CD4-positive, alpha-beta T cell treated with Interleukin-6 at 100 ng/mL for 8 hours (primary cell): ENCODE results near the gene BMP2K.
A peak's percentile ranks its signal among the peaks of the same experiment; 100 is the strongest.

Experiments used
- DNase-seq: peaks from one replicate; pipeline ENCODE4 v3.0.0-alpha.2; 2020; ENCODE audit warnings: mixed read lengths, low spot score

BMP2K gene

DNA sequence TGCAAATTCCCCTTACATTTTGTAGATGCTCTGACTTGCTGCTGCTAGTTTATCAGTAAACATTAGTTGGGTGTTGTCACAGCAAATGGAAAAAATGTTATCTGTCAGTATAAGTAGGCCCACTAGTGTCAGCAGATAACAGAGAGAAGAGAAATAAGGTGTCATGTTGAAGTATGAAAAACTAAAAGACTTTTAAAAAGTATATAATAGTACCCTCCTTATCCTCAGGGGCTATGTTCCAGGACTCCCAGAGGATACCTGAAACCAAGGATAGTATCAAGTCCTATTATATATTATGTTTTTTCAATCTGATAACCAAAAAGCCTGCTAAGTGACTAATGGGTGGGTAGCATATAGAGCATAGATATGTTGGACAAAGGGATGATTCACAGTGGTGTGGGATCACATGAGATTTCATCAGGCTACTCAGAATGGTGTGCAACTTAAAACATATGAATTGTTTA is 11.6 kb upstream of the BMP2K start:
- DNase-seq: no peak

- DNase-seq: no peak
Measured at GRCh38 chr4:78765432-78766006, 10.6 kb upstream of the BMP2K start.

- no peak for DNase-seq
Measured at GRCh38 chr4:78766026-78766425, 10.1 kb upstream of the BMP2K start.

DNA sequence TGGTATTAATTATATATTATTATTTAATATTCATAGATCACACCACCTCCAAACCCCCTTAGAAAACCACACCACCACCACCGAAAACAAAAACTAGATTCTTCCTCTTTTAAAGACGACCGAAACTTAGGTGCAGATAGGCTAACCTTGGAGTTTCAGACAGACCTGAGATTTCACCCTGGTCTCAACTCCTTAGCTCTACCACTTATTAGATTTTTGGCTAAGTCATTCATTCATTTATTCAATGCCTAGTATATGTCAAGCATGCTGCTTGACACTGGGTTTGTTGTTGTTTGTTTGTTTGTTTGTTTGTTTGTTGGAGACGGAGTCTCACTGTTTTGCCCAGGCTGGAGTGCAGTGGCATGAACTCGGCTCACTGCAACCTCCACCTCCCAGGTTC is 9.5 kb upstream of the BMP2K start:
- DNase-seq: no peak

DNA sequence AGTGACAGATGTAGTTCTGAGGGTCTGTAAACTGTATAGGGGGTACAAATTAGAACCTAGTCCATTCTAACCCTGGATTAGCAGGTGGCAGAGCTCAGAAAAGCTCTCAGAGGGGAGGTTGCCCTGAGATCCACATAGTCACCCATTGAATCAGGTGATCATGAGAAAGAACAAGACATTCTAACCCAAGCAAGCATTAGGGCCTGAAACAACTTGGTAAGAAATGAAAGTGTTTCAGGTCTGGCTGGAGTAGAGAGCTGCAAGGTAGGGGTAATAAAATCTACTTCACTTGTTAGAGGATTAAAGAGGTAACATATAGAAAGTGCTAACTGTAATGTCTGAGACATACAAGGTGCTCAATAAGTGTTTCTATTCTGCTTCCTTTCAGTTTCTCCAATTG is 8.8 kb upstream of the BMP2K start:
- no peak for DNase-seq

- DNase-seq: no peak
Measured at GRCh38 chr4:78768452-78769180, 7.5 kb upstream of the BMP2K start.

DNA sequence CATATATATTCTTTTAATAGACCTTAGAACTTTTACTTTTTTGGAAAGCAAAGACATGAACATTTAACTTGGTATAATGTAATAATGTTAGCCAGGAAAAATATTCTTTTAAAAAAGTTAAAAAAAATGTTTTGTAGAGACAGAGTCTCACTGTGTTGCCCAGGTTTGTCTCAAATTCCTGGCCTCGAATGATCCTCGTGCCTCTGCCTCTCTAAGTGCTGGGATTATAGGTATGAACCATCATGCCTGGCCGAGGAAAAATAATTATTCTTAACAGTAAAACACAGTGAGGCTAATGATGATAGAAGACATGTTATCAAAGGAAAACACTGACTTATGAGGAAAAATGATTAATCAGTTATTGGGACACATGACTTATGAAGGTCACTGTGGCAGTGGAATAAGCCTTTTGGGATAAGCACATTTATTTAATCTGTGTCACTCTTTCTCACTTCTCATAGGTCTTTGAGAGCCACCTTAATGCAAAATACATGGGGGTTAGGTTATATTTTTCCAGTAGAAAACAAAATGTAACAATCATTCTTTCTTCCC is 6.0 kb upstream of the BMP2K start:
- DNase-seq: no peak

DNA sequence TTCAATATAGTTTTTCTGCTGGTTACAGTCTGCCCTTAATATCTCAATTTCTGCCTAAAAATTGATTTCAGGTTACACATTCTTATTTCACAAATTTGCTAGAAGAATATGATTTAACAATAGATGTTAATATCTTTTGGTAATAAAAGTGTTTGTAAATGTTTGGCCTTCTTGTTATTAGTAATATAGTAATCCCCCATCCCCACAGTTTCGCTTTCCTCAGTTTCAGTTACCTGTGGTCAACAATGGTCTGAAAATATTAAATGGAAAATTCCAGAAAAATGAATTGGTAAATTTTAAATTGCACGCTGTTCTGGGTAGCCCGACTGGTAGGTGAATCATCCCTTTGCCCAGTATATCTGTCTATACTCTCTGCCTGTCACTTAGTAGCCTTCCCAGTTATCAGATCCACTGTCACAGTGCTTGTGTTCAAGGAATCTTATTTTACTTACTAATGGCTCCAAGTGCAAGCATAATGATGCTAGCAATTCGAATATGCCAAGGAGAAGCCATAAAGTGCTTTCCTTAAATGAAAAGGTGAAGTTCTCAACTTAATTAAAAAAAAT is 3.5 kb upstream of the BMP2K start:
- no peak for DNase-seq

DNA sequence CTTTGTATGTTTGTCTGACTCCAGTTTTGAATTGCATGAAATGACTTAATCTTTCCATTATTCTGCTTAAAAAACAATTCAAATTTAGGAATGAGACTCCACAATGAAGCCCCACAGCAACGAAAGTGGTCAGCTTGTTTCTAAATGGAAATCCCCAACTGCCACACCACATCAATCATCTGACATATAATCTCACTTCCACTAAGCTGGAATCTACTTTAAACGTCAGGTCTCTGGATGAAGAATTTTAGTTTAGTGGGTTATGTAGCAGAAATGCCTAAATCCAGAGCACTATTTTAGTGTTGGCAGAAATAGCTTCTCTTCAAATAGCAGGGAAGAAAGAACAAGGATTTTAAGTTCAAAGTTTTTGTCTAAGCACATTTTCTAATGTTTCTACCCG is 1.7 kb upstream of the BMP2K start:
- DNase-seq: no peak

DNA sequence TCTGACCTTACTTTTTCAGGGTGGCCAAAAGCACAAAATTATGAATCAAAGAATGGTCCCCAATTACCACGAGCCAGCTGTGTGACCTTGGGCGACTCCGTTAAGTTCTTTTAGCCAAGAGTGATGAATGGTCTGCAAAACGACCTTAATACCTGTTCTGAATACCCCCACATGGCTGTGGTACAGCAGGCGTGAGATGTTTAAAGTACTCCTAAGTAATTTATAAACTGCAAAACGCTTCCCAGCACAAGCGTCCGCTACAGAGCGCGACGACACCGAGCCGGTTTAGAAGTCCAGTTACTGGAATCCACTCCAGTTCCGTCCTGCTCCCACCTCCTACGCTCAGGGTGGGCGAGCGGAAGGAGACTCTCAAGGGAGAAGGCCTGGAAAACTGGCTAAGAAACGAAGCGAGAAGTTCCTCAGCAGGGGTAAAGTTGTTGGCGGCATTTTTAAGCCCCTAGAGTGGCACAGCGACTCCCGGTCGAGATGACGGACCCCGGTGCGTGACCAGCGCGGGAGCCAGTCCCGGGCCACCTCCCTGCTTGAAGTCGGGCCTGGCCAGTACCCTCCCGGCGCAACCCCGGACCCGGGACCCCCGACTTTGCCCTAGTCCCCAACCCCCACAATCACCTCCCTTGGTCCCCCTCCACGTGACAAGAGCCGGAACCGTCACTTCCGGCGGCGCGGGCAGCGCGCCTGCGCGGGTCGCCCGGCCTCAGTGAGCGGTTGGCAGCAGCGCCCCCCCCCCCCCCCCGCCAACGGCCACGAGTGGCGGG is 659 bp upstream of the BMP2K start:
- DNase-seq: peak; percentile 88

DNA sequence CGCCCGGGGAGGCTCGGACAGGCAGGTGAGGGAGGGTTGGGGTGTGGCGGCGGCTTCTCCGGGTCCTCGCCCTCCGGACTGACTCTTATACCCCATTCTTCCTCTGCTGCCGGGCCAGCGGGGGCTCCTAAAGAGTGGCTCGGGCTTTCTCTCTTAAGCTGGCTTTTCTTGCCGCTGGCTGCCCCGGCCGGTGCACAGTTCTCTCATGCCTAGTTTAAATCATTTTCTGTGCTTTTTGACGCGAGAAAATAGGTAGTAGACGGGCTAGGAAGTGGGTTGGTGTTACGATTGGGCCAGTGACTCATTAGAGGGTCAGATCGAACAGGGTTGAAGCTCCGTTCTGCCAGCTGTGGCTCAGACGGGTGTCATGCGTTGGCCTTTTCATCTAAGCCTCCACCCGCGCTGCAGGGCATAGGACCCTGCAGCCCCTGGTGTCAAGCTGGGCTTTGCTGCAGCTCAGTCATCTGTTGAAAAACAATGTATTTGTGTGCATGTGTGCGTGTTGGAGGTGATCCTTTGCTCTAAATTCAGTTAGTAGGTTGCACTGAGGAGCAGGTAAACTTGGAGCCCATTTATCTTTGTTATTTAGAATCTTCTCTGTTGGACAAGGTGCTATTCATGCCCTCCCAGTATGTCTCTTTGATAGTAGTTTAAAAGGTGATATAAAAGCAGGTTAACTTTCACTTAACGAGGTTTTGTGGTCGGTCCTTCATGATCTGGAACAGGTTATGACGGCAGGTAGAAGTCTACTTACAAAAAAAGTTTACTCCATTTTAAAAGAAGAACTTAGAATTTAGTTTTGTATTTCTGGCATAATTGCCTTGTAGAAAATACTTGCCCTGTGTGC is 802 bp downstream of the BMP2K start:
- DNase-seq: peak; percentile 45

DNA sequence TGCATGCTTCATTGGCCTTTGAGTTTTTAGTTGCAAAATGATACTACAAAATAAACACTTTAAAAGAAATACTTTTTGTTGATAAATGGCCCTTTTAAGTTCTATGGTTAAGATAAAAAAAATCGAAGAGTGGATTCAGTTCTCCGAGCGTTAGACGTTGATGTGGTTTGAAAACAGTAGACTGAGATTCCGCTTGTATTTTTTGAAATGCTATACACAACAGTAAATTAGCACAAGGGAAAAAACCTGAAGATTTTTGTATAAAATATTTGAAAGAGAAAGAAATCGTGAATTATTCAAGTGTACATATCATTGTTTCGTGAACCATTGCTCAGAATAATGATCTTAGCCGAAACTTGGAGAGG is 1.4 kb downstream of the BMP2K start:
- no peak for DNase-seq

DNA sequence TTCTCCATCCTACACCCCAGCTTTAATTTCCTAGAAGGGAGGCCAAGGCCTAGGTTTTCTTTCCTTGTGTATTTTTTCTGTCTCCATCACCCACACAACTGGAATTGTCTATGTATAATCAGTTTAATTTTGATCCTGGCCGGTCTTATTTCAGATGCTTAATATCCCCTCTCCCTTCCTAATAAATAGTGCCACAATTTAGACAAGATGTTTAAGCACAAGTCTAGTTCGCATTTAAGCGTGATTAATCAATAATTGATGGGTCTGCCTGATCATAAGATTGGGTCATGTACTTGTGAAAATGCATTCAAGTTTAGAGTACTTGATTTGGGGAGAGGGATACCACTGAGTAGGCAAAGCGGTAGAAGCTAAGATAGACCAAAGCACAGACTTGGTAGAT is 2.4 kb downstream of the BMP2K start:
- no peak for DNase-seq

- no peak for DNase-seq
Measured at GRCh38 chr4:78779280-78779679, 3.1 kb downstream of the BMP2K start.

DNA sequence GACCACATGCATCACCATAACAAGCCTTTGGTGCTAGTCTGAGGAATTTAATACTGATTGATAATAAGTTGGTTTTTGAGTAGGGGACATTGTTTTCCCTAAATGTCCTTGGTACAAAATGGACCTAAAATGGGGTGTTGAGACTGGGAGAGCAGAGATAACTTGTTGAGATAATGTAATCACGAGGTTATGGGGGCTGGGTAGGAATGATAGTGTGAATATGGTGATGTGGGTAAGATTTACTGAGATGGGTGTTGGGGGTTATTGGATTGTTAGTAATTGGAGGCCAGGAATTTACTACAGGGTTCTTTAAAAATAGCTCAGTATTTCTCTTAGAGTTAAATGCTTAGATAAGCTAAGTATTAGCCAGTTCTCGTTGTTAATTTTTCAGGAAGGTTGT is 3.9 kb downstream of the BMP2K start:
- no peak for DNase-seq

GRCh38 chr4:78781139-78781538 is 5.0 kb downstream of the BMP2K start:
- DNase-seq: no peak

- DNase-seq: no peak
Measured at GRCh38 chr4:78781924-78782323, 5.8 kb downstream of the BMP2K start.

- DNase-seq: no peak
Measured at GRCh38 chr4:78784236-78784865, 8.2 kb downstream of the BMP2K start.

GRCh38 chr4:78787392-78788006 is 11.3 kb downstream of the BMP2K start:
- DNase-seq: no peak

DNA sequence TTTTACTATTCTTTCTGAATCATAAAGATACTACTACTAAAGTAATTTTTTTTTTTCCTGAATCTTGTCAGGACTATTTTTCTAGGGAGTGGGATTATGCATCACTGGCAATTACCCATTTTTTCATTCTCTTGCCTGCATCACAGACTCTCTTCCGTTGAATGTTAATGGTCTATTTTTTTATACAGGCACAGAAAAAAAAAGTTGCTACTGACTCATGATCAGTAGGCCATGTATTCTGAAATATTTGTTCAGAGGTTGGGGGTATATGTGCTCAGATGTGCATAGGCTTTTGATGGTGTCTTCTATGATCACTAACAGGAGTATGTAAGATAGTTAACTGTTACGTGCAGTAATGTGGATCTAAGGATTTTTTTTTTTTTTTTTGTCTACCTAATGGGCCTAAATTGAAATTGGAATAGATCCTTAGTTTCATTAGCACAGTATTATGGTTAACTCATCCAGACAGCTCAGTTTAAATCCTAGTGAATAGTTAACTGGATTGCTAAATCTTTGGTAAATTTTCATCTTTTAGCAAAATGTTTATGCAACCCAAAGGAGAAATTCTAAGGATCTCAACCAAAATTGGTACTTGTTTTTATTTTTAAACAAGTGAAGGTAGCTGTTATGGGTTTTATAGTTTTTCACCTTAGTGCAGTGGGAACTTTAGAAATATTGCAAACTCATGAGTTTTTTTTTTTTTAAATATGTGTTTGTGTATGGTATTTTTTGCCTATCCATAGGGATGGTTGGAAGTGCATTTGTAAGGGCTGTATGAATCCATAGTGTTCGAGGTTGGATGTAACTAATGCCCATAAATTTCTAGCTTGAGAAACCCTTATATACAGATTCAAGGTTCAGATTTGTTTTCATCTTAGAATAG is 12.1 kb downstream of the BMP2K start:
- no peak for DNase-seq
